Calu3 (cell line): ENCODE results near the gene LILRA1. TPM values are rescaled to one million over a fixed set of nuclear protein-coding genes. Genes with fewer than 3 reads are reported as not detected.
"Not testable (repeated sequence)": the region's sequence is repeated elsewhere in the genome, so short reads cannot be mapped to it uniquely, and the experiment has no call there.

ENCODE experiments used
- BruUV-seq: library from RNA; stranded (reverse); fragments of 400-500 nt; replicated peaks from 2 replicates; lab custom pipeline; 2021; lab: Mats Ljungman, UMichigan
- CTCF ChIA-PET: fragments of 300-600 bp; sonication (Branson Sonifier 250); formaldehyde crosslinking; loops from one replicate; lab custom pipeline; 2022; ENCODE audit warnings: antibody characterized with exemption; lab: Charles Lee
- DNase-seq: peaks from one replicate; pipeline ENCODE4 v3.0.0; 2022
- H3K27ac Mint-ChIP-seq: one replicate; pipeline ENCODE4 v1.8.0; 2022; ENCODE audit warnings: mixed read lengths; ENCODE audit not compliant: unreplicated experiment
- H3K27me3 Mint-ChIP-seq: one replicate; pipeline ENCODE4 v1.8.0; 2022; ENCODE audit warnings: mixed read lengths; ENCODE audit not compliant: unreplicated experiment
- H3K36me3 Mint-ChIP-seq: one replicate; pipeline ENCODE4 v1.8.0; 2022; ENCODE audit warnings: mild to moderate bottlenecking, moderate library complexity, mixed read lengths; ENCODE audit not compliant: insufficient read depth, unreplicated experiment
- H3K4me1 Mint-ChIP-seq: one replicate; pipeline ENCODE4 v1.8.0; 2022; ENCODE audit warnings: mild to moderate bottlenecking, low read depth, mixed read lengths; ENCODE audit not compliant: unreplicated experiment
- H3K4me3 Mint-ChIP-seq: one replicate; pipeline ENCODE4 v1.8.0; 2022; ENCODE audit warnings: mild to moderate bottlenecking, low read depth, moderate library complexity, mixed read lengths; ENCODE audit not compliant: unreplicated experiment
- H3K9me3 Mint-ChIP-seq: one replicate; pipeline ENCODE4 v1.8.0; 2022; ENCODE audit warnings: low read depth, mixed read lengths; ENCODE audit not compliant: unreplicated experiment
- CTCF ChIP-seq: fragments of 200-600 bp; IDR thresholded peaks from one replicate; pipeline ENCODE4 v1.8.0; 2022; ENCODE audit warnings: antibody characterized with exemption; ENCODE audit not compliant: unreplicated experiment
- intact Hi-C: fragments of 100-400 bp; cut with micrococcal nuclease; formaldehyde crosslinking; loops from one replicate; pipeline ENCODE4 v1.10.0; 2022; ENCODE audit not compliant: unreplicated experiment
- total RNA-seq: library from RNA; stranded (reverse); gene quantifications from 2 replicates; pipeline ENCODE4 v1.2.3, GENCODE V29; 2022

LILRA1 gene
- total RNA-seq, 1 experiment from 2014 or later, result not detected

- CTCF ChIA-PET, result no interaction called here
- H3K27me3 Mint-ChIP-seq, result peaks cover 69% of the 10 kb centered on the region
- H3K9me3 Mint-ChIP-seq, result no peaks in the 10 kb centered on the region
- BruUV-seq, result no TSS peak
- H3K36me3 Mint-ChIP-seq, result no peaks in the 10 kb centered on the region
- intact Hi-C loops, result no loop called here
- no peaks in the 10 kb centered on the region for H3K4me1 Mint-ChIP-seq
- H3K27ac Mint-ChIP-seq, result no peak overlapping the region
- H3K4me3 Mint-ChIP-seq, result no peak overlapping the region
- no peak for DNase-seq
- TF ChIP-seq CTCF, result no peak
These were observed 19.4 kb upstream of the LILRA1 start for GRCh38 chr19:54574051-54574450.

DNA sequence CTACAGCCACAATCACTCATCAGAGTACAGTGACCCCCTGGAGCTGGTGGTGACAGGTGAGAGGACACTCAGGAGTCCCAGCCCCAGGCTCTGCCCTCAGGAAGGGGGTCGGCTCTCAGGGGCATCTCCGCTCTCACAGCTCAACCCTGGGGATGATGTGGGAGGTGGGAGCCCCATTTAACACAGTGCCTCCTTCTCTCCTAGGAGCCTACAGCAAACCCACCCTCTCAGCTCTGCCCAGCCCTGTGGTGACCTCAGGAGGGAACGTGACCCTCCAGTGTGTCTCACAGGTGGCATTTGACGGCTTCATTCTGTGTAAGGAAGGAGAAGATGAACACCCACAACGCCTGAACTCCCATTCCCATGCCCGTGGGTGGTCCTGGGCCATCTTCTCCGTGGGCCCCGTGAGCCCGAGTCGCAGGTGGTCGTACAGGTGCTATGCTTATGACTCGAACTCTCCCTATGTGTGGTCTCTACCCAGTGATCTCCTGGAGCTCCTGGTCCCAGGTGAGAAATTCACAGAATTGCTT lies 18.8 kb upstream of the LILRA1 start:
- TF ChIP-seq CTCF, result no peak
- intact Hi-C loops, result no loop called here
- Mint-ChIP-seq H3K36me3 (no peaks in the 10 kb centered on the region), H3K4me1 (no peaks in the 10 kb centered on the region), H3K27me3 (peaks cover 69% of the 10 kb centered on the region), H3K9me3 (no peaks in the 10 kb centered on the region), H3K27ac (no peak overlapping the region), H3K4me3 (no peak overlapping the region)
- no peak for DNase-seq
- CTCF ChIA-PET, result no interaction called here
- no TSS peak for BruUV-seq

GRCh38 chr19:54575205-54575604 lies 18.2 kb upstream of the LILRA1 start:
- H3K4me3 Mint-ChIP-seq, CTCF ChIA-PET, BruUV-seq, H3K36me3 Mint-ChIP-seq, H3K4me1 Mint-ChIP-seq, intact Hi-C loops, DNase-seq, H3K9me3 Mint-ChIP-seq, H3K27ac Mint-ChIP-seq: not testable (repeated sequence)
- H3K27me3 Mint-ChIP-seq, result peaks cover 69% of the 10 kb centered on the region

DNA sequence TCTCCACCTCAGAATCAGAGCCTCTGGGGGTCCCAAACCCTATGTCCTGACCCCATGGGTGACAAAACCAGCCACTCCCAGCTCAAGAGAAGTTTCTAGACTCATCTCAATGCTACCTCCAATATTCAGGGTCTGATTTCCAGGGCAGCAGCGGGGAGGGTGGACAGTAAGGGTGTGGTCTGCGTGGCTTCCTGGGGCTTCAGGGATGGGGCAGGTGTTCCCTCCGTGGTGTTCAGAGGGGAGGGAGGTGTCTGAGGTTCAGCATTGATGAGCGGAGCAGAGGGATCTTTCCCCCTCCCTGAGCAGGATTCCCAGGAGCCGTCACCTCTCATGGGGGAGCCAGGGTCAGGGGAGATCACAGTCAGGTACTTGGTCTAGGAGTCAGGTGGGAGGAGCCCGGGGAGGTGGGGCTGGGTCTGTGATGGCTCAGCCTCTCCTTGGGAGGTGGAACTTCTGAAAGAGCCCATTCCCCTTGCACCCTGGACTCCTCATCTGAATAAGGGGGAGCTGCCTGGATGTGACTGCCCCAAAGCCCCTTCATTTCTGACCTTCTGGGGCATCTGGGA lies 16.9 kb upstream of the LILRA1 start:
- Mint-ChIP-seq H3K4me1 (no peaks in the 10 kb centered on the region), H3K9me3 (no peaks in the 10 kb centered on the region), H3K36me3 (no peaks in the 10 kb centered on the region), H3K27me3 (peaks cover 63% of the 10 kb centered on the region), H3K4me3 (no peak overlapping the region), H3K27ac (no peak overlapping the region)
- intact Hi-C loops, result no loop called here
- CTCF ChIA-PET, result no interaction called here
- BruUV-seq, result no TSS peak
- DNase-seq, result no peak
- no peak for TF ChIP-seq CTCF

- Mint-ChIP-seq H3K27me3 (peaks cover 60% of the 10 kb centered on the region), H3K4me3 (no peak overlapping the region), H3K36me3 (no peaks in the 10 kb centered on the region), H3K27ac (no peak overlapping the region), H3K4me1 (no peaks in the 10 kb centered on the region), H3K9me3 (no peaks in the 10 kb centered on the region)
- TF ChIP-seq CTCF, result no peak
- DNase-seq, result no peak
- no TSS peak for BruUV-seq
- intact Hi-C loops, result no loop called here
- CTCF ChIA-PET, result interaction anchor here (0.6 kb wide), 1 partner anchor 96 kb away, joined by 3 read pairs; no protein-coding TSS in a partner anchor
These were observed 16.1 kb upstream of the LILRA1 start for GRCh38 chr19:54577334-54577733.

- not testable (repeated sequence) for DNase-seq, BruUV-seq
These were observed 15.2 kb upstream of the LILRA1 start for GRCh38 chr19:54578268-54578667.

More at GRCh38 chr19:54578268-54578667, 15.2 kb upstream of the LILRA1 start:
- H3K27ac Mint-ChIP-seq, H3K9me3 Mint-ChIP-seq, H3K36me3 Mint-ChIP-seq, H3K4me1 Mint-ChIP-seq, H3K4me3 Mint-ChIP-seq, intact Hi-C loops, CTCF ChIA-PET: not testable (repeated sequence)
- peaks cover 60% of the 10 kb centered on the region for H3K27me3 Mint-ChIP-seq
